Measurements from ENCODE around the gene AP5B1. TPM values are rescaled to one million over a fixed set of nuclear protein-coding genes. Genes with fewer than 3 reads are reported as not detected.
A peak's percentile ranks its signal among the peaks of the same experiment; 100 is the strongest.

Gene AP5B1
- total RNA-seq, 2 donors from 2014 or later = 9.5 to 14.3 TPM

DNA sequence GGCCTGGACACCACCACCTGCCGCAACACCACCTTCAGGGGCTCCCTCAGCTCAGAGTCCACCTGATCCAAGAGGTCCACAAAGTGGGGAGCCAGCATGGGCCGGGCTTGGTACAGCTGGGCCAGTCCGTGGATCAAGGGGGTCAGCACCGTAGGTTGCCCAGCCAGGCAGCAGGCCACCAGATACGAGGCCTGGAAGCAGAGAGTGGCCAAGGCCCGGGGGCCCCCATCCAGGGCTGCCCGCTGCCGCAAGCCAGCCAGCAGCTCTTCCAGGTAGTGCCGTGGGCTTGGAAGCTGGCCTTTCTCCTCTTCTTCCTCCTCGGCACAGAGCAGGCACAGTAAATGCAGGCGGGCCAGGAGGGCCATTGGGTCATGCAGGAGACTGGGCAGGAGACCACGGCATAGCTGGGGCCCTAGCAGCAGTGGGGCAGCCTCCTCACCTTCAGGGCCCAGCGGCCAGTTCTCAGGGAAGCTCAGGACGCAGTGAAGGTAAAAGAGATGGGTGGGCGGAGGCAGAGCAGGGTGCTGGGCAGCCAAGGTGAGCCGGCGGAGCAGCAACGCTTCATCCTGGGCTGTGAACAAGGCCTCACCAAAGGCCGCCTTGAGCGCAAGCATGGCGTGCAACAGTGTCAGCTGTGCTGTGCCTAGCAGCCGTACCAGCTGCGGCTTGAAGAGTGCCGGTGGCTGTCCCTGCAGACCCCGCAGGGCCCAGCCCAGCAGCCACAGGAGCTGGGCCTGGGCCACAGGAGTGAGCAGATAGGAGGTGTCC lies 1.7 kb downstream of the AP5B1 start:
- H3K27ac ChIP-seq = no peak overlapping the region
- peaks cover 30% of the 10 kb centered on the region for H3K36me3 ChIP-seq
- H3K4me1 ChIP-seq = peaks cover 0 to 20% of the 10 kb centered on the region in 2 donors
- DNase-seq (ENCODE audit: low spot score) = no peak
- no peaks in the 10 kb centered on the region for H3K27me3 ChIP-seq
- H3K9me3 ChIP-seq = no peaks in the 10 kb centered on the region
- peak overlapping the region; percentile 71 to 96 for H3K4me3 ChIP-seq
- TF ChIP-seq, protein P1, sequence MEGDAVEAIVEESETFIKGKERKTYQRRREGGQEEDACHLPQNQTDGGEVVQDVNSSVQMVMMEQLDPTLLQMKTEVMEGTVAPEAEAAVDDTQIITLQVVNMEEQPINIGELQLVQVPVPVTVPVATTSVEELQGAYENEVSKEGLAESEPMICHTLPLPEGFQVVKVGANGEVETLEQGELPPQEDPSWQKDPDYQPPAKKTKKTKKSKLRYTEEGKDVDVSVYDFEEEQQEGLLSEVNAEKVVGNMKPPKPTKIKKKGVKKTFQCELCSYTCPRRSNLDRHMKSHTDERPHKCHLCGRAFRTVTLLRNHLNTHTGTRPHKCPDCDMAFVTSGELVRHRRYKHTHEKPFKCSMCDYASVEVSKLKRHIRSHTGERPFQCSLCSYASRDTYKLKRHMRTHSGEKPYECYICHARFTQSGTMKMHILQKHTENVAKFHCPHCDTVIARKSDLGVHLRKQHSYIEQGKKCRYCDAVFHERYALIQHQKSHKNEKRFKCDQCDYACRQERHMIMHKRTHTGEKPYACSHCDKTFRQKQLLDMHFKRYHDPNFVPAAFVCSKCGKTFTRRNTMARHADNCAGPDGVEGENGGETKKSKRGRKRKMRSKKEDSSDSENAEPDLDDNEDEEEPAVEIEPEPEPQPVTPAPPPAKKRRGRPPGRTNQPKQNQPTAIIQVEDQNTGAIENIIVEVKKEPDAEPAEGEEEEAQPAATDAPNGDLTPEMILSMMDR (IDR thresholded peaks at IDR 0.05) = no peak

DNA sequence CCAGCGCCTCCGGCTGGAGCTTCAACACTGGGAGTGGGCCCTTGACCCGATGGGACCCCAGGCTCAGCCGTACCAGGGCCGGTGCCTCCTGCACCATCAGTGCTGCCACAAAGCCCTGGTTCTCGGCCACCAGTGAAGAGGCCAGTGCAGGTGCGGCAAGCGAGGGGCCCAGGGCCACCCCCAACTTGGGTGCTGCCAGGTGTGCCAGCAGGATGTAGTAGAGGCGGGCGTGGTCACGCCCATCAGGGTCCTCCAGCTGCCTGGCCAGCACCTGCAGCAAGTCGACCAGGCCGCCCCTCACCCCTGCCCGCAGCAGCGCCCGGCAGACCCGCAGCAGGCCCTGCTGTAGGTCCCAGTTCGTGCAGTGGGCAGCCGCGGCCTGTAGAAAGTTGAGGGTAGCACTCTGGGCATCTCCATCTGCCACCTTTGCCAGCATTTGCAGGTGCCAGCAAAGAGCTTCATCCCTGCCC lies 2.3 kb downstream of the AP5B1 start:
- DNase-seq (ENCODE audit: low spot score) = no peak
- no peak overlapping the region for H3K27ac ChIP-seq
- TF ChIP-seq, protein P1 (IDR thresholded peaks at IDR 0.05) = no peak
- H3K36me3 ChIP-seq = peaks cover 30% of the 10 kb centered on the region
- H3K4me1 ChIP-seq = peaks cover 0 to 20% of the 10 kb centered on the region in 2 donors
- no peaks in the 10 kb centered on the region for H3K27me3 ChIP-seq
- H3K4me3 ChIP-seq = no peak overlapping the region
- H3K9me3 ChIP-seq = no peaks in the 10 kb centered on the region

- peaks cover 30% of the 10 kb centered on the region for H3K36me3 ChIP-seq
- H3K4me3 ChIP-seq = no peak overlapping the region
- no peak for DNase-seq (ENCODE audit: low spot score)
- no peaks in the 10 kb centered on the region for H3K27me3 ChIP-seq
- TF ChIP-seq, protein P1 (IDR thresholded peaks at IDR 0.05) = no peak
- H3K27ac ChIP-seq = no peak overlapping the region
- peaks cover 0 to 20% of the 10 kb centered on the region in 2 donors for H3K4me1 ChIP-seq
- no peaks in the 10 kb centered on the region for H3K9me3 ChIP-seq
Observed at GRCh38 chr11:65777821-65778361, 2.9 kb downstream of the AP5B1 start.

DNA sequence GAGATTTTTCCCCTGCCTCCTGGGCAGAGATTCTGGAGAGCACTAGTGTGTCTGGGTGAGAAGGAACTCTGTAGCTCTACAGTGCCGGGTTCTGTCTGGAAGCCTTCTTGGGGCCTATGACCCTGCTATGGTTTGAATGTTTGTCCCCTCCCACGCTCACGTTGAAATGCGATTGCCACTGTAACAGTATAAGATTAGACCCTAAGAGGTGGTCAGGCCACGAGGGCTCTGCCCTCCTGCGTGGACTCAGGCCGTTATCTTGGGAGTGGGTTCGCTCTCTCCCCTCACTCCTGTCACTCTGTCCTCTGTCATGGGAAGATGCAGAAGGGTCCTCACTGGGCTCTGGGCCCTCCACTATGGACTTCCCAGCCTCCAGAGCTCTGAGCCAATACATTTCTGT lies 3.5 kb downstream of the AP5B1 start:
- Histone ChIP-seq H3K4me3 (no peak overlapping the region), H3K4me1 (peaks cover 0 to 20% of the 10 kb centered on the region in 2 donors), H3K27me3 (no peaks in the 10 kb centered on the region), H3K27ac (no peak overlapping the region), H3K36me3 (peaks cover 30% of the 10 kb centered on the region), H3K9me3 (no peaks in the 10 kb centered on the region)
- TF ChIP-seq, protein P1 (IDR thresholded peaks at IDR 0.05) = no peak
- peak; percentile 32 for DNase-seq (ENCODE audit: low spot score)

GRCh38 chr11:65776710-65777141 lies 4.0 kb downstream of the AP5B1 start:
- Histone ChIP-seq H3K27ac (no peak overlapping the region), H3K9me3 (no peaks in the 10 kb centered on the region), H3K27me3 (no peaks in the 10 kb centered on the region), H3K4me3 (no peak overlapping the region), H3K36me3 (peaks cover 30% of the 10 kb centered on the region), H3K4me1 (peaks cover 0 to 20% of the 10 kb centered on the region in 2 donors)
- TF ChIP-seq, protein P1 (IDR thresholded peaks at IDR 0.05) = no peak
- DNase-seq (ENCODE audit: low spot score) = peak; percentile 42

All from right atrium auricular region (tissue), 2 donors.